22Rv1 (cell line): Measurements from ENCODE around the gene RHOA.

Experiments
- ZFX ChIP-seq: fragments of 450-650 bp; IDR thresholded peaks from 2 replicates; pipeline ENCODE4 v1.6.1; 2017; ENCODE audit warnings: antibody characterized with exemption, borderline replicate concordance
- TF ChIP-seq, protein P1 (sequence below): fragments of 450-650 bp; IDR thresholded peaks from 2 replicates; pipeline ENCODE4 v1.5.1; 2017; ENCODE audit warnings: mild to moderate bottlenecking

DNA sequence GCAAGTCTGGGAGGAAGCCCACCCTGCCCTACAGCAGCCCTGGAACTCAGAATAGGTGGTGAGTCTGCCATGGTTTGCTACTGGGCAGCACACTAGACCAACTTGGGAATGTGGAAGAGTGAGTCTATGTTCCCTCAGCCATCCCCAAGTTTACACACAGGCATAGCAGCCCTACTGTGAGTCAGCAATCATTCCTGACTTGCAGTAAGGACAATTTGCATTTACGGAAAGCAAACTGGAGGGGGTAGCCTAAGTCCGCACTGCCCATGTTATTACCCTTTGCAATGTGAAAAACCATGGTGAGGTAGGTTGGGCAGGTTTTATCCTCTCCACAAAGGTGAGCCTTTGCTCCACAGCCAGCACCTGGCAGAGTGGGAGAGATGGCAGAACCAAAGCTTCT lies 5.1 kb upstream of the RHOA start:
- TF ChIP-seq, protein P1, sequence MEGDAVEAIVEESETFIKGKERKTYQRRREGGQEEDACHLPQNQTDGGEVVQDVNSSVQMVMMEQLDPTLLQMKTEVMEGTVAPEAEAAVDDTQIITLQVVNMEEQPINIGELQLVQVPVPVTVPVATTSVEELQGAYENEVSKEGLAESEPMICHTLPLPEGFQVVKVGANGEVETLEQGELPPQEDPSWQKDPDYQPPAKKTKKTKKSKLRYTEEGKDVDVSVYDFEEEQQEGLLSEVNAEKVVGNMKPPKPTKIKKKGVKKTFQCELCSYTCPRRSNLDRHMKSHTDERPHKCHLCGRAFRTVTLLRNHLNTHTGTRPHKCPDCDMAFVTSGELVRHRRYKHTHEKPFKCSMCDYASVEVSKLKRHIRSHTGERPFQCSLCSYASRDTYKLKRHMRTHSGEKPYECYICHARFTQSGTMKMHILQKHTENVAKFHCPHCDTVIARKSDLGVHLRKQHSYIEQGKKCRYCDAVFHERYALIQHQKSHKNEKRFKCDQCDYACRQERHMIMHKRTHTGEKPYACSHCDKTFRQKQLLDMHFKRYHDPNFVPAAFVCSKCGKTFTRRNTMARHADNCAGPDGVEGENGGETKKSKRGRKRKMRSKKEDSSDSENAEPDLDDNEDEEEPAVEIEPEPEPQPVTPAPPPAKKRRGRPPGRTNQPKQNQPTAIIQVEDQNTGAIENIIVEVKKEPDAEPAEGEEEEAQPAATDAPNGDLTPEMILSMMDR = no peak
- TF ChIP-seq ZFX = no peak
